Activated naive CD8-positive, alpha-beta T cell treated with anti-CD3 and anti-CD28 coated beads, Interleukin-2, amount 10 ng/mL, durations not matched to agents 7 days and 5 days (primary cell): ENCODE measurements around the gene RAB28. TPM values are rescaled to one million over a fixed set of nuclear protein-coding genes. Genes with fewer than 3 reads are reported as not detected.
"Not testable (repeated sequence)": the region's sequence is repeated elsewhere in the genome, so short reads cannot be mapped to it uniquely, and the experiment has no call there.

Source experiments
- ATAC-seq: fragments of 150-1000 bp; cut with Tn5 transposase; one replicate; pipeline ENCODE4 v1.10.0; 2021; ENCODE audit warnings: low read depth, moderate library complexity
- POLR2A ChIA-PET: fragments of 350-600 bp; sonication (Branson Sonifier 250); formaldehyde crosslinking; loops from one replicate; lab custom pipeline; 2021; ENCODE audit warnings: antibody characterized with exemption; lab: Charles Lee
- DNase-seq: peaks from one replicate; pipeline ENCODE4 v3.0.0; 2021
- H3K27ac Mint-ChIP-seq: one replicate; pipeline ENCODE4 v1.8.0; 2022; ENCODE audit warnings: mild to moderate bottlenecking, mixed read lengths
- H3K27me3 Mint-ChIP-seq: one replicate; pipeline ENCODE4 v1.8.0; 2022; ENCODE audit warnings: mild to moderate bottlenecking, moderate library complexity, mixed read lengths
- H3K36me3 Mint-ChIP-seq: one replicate; pipeline ENCODE4 v1.8.0; 2021; ENCODE audit warnings: mild to moderate bottlenecking, mixed read lengths
- H3K4me1 Mint-ChIP-seq: one replicate; pipeline ENCODE4 v1.8.0; 2021; ENCODE audit warnings: mixed read lengths
- H3K4me3 Mint-ChIP-seq: one replicate; pipeline ENCODE4 v1.8.0; 2022; ENCODE audit warnings: mild to moderate bottlenecking, moderate library complexity, mixed read lengths
- H3K9me3 Mint-ChIP-seq: one replicate; pipeline ENCODE4 v1.8.0; 2021; ENCODE audit warnings: mixed read lengths
- total RNA-seq, 2 experiments: library from RNA; stranded (reverse); gene quantifications; one replicate each; pipeline ENCODE4 v1.2.3, GENCODE V29; 2021

The RAB28 gene
- total RNA-seq, 2 experiments from 2014 or later = 16.4 to 18.5 TPM

DNA sequence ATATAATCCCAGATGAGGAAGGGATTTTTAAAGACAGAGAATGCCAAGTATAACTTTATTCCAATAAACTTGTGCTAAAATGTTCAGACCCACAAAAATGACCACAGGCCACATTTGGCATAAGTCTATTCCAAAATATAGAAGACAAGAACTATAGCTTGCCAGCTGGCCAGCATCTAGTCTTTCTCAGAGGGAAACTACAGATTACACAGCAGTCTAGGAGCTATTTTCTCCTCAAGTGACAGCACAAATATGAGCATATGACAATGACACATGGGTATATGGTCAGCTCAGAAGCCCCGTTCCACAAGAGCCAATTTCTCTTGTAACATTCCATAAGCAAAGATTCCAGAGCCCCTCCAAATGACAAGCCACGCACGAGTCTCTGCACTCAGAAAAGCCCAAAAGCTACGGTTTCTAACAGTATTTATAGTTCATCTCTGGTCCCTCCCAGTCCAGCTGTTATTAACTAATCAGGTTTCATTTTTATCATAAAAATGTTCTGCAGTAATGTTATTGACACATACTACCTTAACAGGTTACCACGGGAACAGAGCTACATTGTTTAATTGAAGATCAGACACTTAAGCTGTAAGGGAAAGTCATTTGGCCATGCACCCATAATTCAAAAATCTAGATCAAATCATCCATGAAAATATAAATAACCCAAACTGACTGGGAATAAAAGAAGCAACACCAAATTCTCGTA lies 70.3 kb downstream of the RAB28 start:
- H3K27me3 Mint-ChIP-seq = no peaks in the 10 kb centered on the region
- no peak overlapping the region for H3K4me3 Mint-ChIP-seq
- H3K9me3 Mint-ChIP-seq = peaks cover 7% of the 10 kb centered on the region
- peaks cover 3% of the 10 kb centered on the region for H3K4me1 Mint-ChIP-seq
- H3K36me3 Mint-ChIP-seq = peaks cover 21% of the 10 kb centered on the region
- H3K27ac Mint-ChIP-seq = no peak overlapping the region
- DNase-seq (no peak), ATAC-seq (no peak)
- POLR2A ChIA-PET = no interaction called here

DNA sequence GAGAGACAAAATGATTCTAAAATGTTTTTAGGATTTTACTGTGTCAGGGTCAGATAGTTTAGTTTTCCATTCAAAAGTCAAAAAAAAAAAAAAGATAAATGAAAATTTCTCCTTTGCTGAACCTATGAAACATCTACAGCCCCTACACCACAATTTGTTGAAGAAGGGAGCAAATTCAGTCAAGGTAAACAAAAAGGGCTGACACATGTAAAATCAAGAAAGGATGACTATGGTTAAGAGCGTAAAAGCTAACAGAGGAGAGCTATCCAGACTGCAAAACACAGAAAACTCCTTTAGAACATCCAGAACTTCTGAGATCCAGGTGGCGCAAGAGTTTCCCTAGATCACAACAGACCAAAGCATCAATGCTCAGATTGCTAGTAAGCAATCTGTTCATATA lies 72.2 kb downstream of the RAB28 start:
- H3K4me3 Mint-ChIP-seq = no peak overlapping the region
- H3K9me3 Mint-ChIP-seq = peaks cover 4% of the 10 kb centered on the region

DNA sequence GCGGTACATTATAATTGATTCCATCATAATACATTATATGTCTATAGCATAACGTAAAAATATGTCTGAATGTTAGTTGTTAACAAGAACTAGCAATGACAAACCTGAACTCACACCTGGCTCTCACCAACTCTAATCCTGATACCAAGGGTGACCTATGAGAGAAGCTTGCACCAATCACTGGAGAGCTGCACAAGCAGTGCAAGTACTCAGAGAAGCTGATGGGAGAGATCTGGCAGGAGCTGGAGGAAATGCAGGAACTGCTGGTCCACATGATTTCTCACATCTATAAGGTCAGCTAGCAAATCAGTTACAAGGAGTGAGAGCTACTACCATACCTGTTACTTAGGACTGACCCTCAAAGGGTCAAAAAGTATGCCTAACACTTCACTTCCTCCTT lies 74.8 kb downstream of the RAB28 start:
- POLR2A ChIA-PET = no interaction called here
- DNase-seq = no peak
- Mint-ChIP-seq H3K9me3 (peaks cover 10% of the 10 kb centered on the region), H3K4me3 (no peak overlapping the region), H3K36me3 (peaks cover 18% of the 10 kb centered on the region), H3K27ac (no peak overlapping the region), H3K4me1 (peaks cover 3% of the 10 kb centered on the region), H3K27me3 (no peaks in the 10 kb centered on the region)
- no peak for ATAC-seq

More for the DNA sequence above, 72.2 kb downstream of the RAB28 start:
- DNase-seq (no peak), ATAC-seq (no peak)
- H3K27me3 Mint-ChIP-seq = no peaks in the 10 kb centered on the region
- H3K36me3 Mint-ChIP-seq = peaks cover 21% of the 10 kb centered on the region
- POLR2A ChIA-PET = no interaction called here
- no peak overlapping the region for H3K27ac Mint-ChIP-seq
- H3K4me1 Mint-ChIP-seq = peaks cover 3% of the 10 kb centered on the region

DNA sequence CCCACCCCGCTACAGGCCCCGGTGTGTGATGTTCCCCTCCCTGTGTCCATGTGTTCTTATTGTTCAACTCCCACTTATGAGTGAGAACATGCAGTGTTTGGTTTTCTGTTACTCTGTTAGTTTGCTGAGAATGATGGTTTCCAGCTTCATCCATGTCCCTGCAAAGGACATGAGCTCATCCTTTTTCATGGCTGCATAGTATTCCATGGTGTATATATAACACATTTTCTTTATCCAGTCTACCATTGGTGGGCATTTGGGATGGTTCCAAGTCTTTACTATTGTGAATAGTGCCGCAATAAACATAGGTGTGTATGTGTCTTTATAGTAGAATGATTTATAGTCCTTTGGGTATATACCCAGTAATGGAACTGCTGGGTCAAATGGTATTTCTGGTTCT lies 78.0 kb downstream of the RAB28 start:
- H3K4me1 Mint-ChIP-seq, H3K27me3 Mint-ChIP-seq, H3K27ac Mint-ChIP-seq, ATAC-seq, H3K9me3 Mint-ChIP-seq, POLR2A ChIA-PET, DNase-seq, H3K4me3 Mint-ChIP-seq: not testable (repeated sequence)
- peaks cover 18% of the 10 kb centered on the region for H3K36me3 Mint-ChIP-seq

DNA sequence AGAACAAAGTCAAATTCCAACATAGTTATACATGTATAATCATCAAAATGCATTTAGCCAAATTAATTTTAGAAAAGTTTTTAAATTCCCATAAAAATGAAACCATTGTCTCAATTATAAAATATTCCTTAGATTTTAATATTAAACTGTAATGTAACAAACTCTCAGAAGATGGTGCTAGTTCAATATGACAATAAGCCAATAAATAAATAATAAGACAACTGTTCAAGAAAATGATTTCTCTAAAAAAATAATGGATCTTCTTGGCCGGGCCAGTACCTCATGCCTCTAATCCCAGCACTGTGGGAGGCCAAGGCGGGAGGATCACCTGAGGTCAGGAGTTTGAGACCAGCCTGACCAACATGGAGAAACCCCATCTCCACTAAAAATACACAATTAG lies 80.3 kb downstream of the RAB28 start:
- ATAC-seq = no peak
- H3K9me3 Mint-ChIP-seq = peaks cover 6% of the 10 kb centered on the region
- no peak for DNase-seq
- no peak overlapping the region for H3K4me3 Mint-ChIP-seq
- no peaks in the 10 kb centered on the region for H3K4me1 Mint-ChIP-seq
- H3K27ac Mint-ChIP-seq = no peak overlapping the region
- no peaks in the 10 kb centered on the region for H3K27me3 Mint-ChIP-seq
- H3K36me3 Mint-ChIP-seq = peaks cover 11% of the 10 kb centered on the region
- POLR2A ChIA-PET = no interaction called here

DNA sequence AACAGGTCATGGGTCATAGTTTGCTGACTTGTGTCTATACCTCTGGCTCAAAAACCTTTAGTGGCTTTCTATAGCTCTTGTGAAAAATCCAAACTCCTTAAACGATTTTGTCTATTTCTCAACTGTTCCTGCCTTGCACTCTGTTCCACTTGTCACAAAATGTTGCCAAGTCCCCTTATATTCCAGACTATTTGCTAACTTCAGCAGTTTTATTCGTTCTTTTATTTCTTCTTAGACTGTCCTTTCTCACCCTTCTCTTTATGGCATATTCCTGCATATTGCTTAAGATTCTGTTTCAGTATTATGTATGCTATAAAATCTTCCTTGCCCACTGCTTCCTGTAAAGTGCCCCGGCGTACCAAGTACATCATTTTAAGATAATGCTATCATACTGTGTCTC lies 80.8 kb downstream of the RAB28 start:
- ATAC-seq (no peak), DNase-seq (no peak)
- no peak overlapping the region for H3K4me3 Mint-ChIP-seq
- no peaks in the 10 kb centered on the region for H3K27me3 Mint-ChIP-seq
- H3K27ac Mint-ChIP-seq = no peak overlapping the region
- H3K4me1 Mint-ChIP-seq = no peaks in the 10 kb centered on the region
- peaks cover 6% of the 10 kb centered on the region for H3K9me3 Mint-ChIP-seq
- POLR2A ChIA-PET = no interaction called here
- H3K36me3 Mint-ChIP-seq = peaks cover 11% of the 10 kb centered on the region

DNA sequence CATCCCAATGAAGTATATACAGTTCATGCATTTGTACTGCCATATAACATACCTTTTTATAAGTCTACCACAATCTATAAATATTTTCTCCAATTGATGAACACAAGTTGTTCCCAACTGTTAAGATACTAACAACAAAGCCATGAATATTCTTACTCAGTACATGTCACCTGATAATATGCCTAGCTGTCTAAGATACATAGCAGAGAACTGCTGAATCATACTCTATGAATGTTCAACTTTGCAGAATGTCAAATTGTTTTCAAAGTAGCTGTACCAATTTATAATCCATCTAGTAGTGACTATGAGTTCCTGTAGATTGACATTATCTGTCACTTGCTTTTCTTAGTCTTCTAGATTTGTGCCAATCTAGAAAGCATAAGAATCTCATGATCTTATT lies 84.9 kb downstream of the RAB28 start:
- Mint-ChIP-seq H3K27me3 (no peaks in the 10 kb centered on the region), H3K4me3 (no peak overlapping the region), H3K36me3 (no peaks in the 10 kb centered on the region), H3K4me1 (no peaks in the 10 kb centered on the region), H3K27ac (no peak overlapping the region), H3K9me3 (no peaks in the 10 kb centered on the region)
- ATAC-seq (no peak), DNase-seq (no peak)
- POLR2A ChIA-PET = no interaction called here

DNA sequence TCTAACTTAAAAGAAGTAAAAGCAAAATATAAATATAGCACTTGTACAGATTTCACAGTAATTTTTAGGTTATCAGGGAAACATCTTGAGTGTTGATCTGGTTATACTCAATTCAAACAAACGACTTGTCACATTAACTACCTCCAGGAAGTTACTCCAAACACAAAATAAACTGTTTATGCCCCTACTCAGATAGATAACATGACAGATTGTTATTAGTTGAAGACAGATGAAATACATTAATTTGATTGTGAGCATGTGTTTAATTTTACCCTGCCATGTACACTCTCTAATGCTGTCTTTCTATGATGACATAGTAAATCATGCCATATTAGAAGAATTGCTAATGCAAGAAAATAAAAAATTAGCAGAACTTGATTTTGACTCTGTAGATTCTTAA lies 88.0 kb downstream of the RAB28 start:
- Mint-ChIP-seq H3K9me3 (no peaks in the 10 kb centered on the region), H3K4me1 (no peaks in the 10 kb centered on the region), H3K27ac (no peak overlapping the region), H3K27me3 (no peaks in the 10 kb centered on the region), H3K36me3 (peaks cover 2% of the 10 kb centered on the region), H3K4me3 (no peak overlapping the region)
- no peak for ATAC-seq
- DNase-seq = no peak
- POLR2A ChIA-PET = no interaction called here

DNA sequence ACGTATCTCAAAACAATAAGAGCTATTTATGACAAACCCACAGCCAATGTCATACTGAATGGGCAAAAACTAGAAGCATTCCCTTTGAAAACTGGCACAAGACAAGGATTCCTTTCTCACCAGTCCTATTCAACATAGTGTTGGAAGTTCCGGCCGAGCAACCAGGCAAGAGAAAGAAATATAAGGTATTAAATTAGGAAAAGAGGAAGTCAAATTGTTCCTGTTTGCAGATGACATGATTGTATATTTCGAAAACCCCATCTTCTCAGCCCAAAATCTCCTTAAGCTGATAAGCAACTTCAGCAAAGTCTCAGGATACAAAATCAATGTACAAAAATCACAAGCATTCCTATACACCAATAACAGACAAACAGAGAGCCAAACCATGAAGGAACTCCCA lies 94.2 kb downstream of the RAB28 start:
- H3K27ac Mint-ChIP-seq, H3K36me3 Mint-ChIP-seq, H3K27me3 Mint-ChIP-seq, DNase-seq, ATAC-seq, H3K9me3 Mint-ChIP-seq, H3K4me3 Mint-ChIP-seq, POLR2A ChIA-PET: not testable (repeated sequence)
- peaks cover 13% of the 10 kb centered on the region for H3K4me1 Mint-ChIP-seq

DNA sequence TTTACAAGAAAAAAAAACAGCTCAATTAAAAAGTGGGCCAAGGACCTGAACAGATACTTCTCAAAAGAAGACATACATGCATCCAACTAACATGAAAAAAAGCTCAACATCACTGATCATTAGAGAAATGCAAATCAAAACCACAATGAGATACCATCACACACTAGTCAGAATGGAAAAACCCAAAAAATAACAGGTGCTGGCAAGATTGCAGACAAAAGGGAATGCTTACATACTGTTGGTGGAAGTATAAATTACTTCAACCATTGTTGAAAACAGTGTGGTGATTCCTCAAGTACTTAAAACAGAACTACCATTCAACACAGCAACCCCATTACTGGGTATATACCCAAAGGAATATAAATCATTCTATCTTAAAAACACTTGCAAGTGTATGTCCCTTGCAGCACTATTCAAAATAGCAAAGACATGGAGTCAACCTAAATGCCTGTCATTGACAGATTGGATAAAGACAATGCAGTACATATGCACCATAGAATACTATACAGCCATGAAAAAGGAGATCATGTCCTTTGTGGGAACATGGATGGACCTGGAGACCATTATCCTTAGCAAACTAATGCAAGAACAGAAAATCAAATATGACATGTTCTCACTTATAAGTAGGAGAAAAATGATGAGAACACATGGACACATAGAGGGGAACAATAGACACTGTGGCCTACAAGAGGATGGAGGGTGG lies 97.6 kb downstream of the RAB28 start:
- Mint-ChIP-seq H3K4me1 (peaks cover 13% of the 10 kb centered on the region), H3K4me3 (no peak overlapping the region), H3K27ac (no peak overlapping the region), H3K36me3 (peaks cover 10% of the 10 kb centered on the region), H3K27me3 (no peaks in the 10 kb centered on the region), H3K9me3 (peaks cover 9% of the 10 kb centered on the region)
- POLR2A ChIA-PET = no interaction called here
- DNase-seq = no peak
- no peak for ATAC-seq

DNA sequence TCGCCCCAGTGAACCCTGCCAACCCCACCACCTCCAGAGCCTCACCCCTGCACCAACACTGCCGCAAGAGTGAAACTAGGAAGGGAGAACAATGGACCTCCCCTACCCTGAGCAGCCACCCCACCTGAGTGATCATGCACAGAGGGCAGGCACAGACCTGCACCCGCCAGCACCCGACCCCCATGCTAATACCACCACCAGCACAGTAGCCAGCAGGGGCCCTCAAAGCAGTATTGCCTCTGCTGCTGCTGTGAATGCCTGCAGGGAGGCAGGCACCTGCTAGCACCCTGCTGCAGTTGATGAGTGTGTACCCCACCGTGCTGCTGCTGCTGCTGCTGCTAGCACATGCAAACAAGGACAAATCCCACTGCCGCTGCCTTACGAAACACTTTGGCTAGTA lies 100.1 kb downstream of the RAB28 start:
- Mint-ChIP-seq H3K27me3 (no peaks in the 10 kb centered on the region), H3K27ac (no peak overlapping the region), H3K36me3 (peaks cover 9% of the 10 kb centered on the region), H3K4me3 (no peak overlapping the region), H3K9me3 (peaks cover 9% of the 10 kb centered on the region), H3K4me1 (peaks cover 13% of the 10 kb centered on the region)
- ATAC-seq (no peak), DNase-seq (no peak)
- POLR2A ChIA-PET = no interaction called here

DNA sequence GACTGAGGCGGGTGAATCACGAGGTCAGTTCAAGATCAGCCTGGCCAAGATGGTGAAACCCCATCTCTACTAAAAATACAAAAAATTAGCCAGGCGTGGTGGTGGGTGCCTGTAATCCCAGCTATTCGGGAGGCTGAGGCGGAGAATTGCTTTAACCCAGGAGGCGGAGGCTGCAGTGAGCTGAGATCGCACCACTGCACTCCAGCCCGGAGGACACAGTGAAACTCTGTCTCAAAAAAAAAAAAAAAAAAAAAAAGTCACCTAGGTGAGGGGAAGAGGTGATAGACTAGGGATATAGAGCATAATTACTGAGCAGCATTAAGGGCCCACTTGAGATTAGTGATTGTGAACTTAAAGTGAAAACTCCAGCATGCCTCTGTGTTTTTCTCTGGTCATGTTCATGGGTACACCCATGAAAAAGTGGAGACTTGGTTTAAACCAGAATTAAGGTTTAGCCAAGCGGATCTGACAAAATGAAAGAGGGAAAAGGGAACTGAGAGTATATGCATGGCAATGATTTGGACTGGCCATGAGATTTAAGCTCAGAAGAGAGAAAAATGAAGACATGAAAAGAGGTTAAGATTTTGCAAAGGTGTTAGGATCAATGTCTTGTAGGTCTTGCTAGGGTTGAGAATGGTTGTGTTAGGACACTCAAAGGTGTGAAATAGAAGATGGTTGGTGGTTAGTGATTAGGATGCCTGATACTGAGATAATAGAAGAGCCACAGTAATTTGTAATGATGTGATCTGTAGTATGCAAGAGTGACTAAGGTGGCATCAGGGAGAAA lies 105.0 kb downstream of the RAB28 start:
- H3K27ac Mint-ChIP-seq = no peak overlapping the region
- no peak for DNase-seq
- H3K27me3 Mint-ChIP-seq = no peaks in the 10 kb centered on the region
- H3K9me3 Mint-ChIP-seq = peaks cover 2% of the 10 kb centered on the region
- ATAC-seq = no peak
- POLR2A ChIA-PET = no interaction called here
- peaks cover 5% of the 10 kb centered on the region for H3K36me3 Mint-ChIP-seq
- H3K4me3 Mint-ChIP-seq = no peak overlapping the region
- no peaks in the 10 kb centered on the region for H3K4me1 Mint-ChIP-seq

DNA sequence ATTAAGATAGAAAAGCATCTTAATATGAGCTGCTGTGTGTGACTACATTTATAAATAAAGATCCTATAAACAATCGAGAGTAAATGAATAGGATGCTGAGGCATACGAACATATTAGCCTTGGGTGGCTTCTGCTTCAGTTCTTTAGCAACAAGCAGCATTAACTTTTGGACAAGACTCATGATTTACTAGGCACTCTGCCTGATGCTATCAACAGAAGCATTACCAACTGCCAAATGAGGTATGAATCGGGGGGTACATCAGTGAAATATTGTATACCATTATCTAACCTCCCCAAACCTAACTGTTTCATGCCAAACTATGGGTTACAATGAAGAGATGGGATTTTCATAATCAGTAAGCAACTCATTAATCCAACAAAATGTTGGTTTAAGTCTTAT lies 113.1 kb downstream of the RAB28 start:
- no peak for ATAC-seq
- H3K27me3 Mint-ChIP-seq = no peaks in the 10 kb centered on the region
- H3K4me1 Mint-ChIP-seq = no peaks in the 10 kb centered on the region
- peaks cover 6% of the 10 kb centered on the region for H3K36me3 Mint-ChIP-seq
- H3K27ac Mint-ChIP-seq = no peak overlapping the region
- POLR2A ChIA-PET = no interaction called here
- no peak overlapping the region for H3K4me3 Mint-ChIP-seq
- DNase-seq = no peak
- no peaks in the 10 kb centered on the region for H3K9me3 Mint-ChIP-seq

DNA sequence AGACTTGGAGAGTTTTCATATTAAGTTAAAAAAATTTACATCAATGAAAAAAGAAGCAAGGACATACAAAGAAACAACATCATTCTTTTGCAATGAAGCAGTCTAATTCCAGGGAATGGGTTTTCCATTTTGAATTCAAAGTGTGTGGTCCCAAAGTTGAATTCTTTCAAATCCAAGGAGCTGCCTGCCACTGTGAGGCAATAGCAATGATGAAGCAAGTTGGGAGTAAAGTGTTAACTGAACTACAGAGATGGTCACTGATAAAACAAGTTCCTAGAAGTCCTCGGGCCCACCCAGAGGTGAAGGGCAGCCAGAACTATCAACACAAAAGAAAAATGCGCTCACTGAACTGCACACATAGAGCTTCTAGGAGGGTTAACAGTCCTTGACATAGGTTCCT lies 115.9 kb downstream of the RAB28 start:
- Mint-ChIP-seq H3K27me3 (no peaks in the 10 kb centered on the region), H3K9me3 (no peaks in the 10 kb centered on the region), H3K36me3 (peaks cover 12% of the 10 kb centered on the region), H3K27ac (no peak overlapping the region), H3K4me3 (no peak overlapping the region), H3K4me1 (no peaks in the 10 kb centered on the region)
- POLR2A ChIA-PET = no interaction called here
- no peak for ATAC-seq
- DNase-seq = no peak
